GM12891 (cell line): Measurements from ENCODE around the gene ZGPAT.

Experiments used
- PAX5 ChIP-seq: IDR thresholded peaks from 2 replicates; pipeline ENCODE4 v1.6.1; 2011; ENCODE audit warnings: low read length, moderate library complexity, mild to moderate bottlenecking; ENCODE audit not compliant: insufficient read depth, severe bottlenecking
- POLR2A ChIP-seq: IDR thresholded peaks from 2 replicates; pipeline ENCODE4 v1.6.1; 2011; ENCODE audit warnings: low read depth, low read length, control low read depth
- POLR2AphosphoS5 ChIP-seq: IDR thresholded peaks from 2 replicates; pipeline ENCODE4 v1.6.1; 2011; ENCODE audit warnings: low read depth, low read length, control low read depth
- SPI1 ChIP-seq: IDR thresholded peaks from 2 replicates; pipeline ENCODE4 v1.6.1; 2011; ENCODE audit warnings: low read depth, low read length, control low read depth
- TAF1 ChIP-seq: IDR thresholded peaks from 2 replicates; pipeline ENCODE4 v1.6.1; 2011; ENCODE audit warnings: low read depth, low read length, control low read depth

- no peak for TF ChIP-seq POLR2AphosphoS5
- TF ChIP-seq TAF1, result no peak
- no peak for TF ChIP-seq POLR2A
- no peak for TF ChIP-seq PAX5
- no peak for TF ChIP-seq SPI1
Observed at GRCh38 chr20:63698739-63699465, 8.9 kb upstream of the ZGPAT start.
